HG02840 (cell line): ENCODE data around the gene MRLN.
"Not testable (repeated sequence)": the region's sequence is repeated elsewhere in the genome, so short reads cannot be mapped to it uniquely, and the experiment has no call there.

Source experiments
- ATAC-seq: cut with Tn5 transposase; IDR thresholded peaks from one replicate; pipeline ENCODE4 v1.9.1; 2021; ENCODE audit warnings: mild to moderate bottlenecking, moderate library complexity, moderate number of reproducible peaks; ENCODE audit not compliant: unreplicated experiment, low FRiP score

MRLN gene

DNA sequence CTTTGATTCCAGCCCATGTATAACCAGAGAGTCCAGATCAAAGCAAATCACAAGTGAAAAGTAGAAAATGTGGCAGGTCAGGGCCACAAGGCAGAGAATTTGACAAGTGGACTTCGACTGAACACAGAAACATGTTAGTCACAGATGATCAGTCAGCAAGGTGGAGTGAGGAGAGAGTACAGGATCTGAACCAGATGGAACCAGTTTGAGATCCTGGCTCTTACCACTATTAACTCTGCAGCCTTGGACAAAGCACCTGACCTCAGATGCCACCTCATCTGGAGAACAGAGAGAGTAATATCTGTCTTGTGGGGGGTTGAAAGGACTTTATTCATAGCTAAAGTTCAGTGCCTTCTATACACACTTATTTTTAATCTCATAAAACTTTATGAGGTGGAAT, 4.4 kb downstream of the MRLN start:
- no peak for ATAC-seq

DNA sequence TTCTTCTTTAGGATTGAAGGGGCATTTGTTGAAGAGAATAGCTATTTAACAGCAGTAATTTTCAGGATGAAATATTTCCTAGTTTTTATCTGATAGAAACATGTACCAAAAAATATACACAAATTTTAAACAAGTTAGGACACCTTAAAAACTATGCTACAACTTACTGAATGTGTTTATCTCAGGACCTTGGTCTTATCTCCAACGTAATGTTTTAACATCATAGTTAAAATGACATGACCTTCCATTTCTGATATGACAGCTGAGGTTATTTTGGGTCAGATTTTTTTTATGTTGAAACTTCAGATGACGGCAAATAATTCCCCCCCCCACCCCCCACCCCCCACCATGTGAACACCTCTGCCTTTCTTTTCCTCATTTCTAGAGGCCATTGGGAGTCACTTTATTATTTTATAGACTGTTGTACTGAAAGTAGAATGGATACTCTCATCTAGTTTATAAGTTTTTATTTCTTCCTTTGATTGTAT, 8.0 kb downstream of the MRLN start:
- no peak for ATAC-seq

DNA sequence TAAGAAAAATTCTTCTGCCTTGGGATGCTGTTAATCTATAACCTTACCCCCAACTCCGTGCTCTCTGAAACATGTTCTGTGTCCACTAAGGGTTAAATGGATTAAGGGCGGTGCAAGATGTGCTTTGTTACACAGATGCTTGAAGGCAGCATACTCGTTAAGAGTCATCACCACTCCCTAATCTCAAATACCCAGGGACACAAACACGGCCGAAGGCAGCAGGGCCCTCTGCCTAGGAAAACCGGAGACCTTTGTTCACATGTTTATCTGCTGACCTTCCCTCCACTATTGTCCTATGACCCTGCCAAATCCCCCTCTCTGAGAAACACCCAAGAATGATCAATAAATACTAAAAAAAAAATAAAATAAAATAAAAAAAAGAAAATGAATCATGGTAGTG, 8.5 kb downstream of the MRLN start:
- ATAC-seq: not testable (repeated sequence)

DNA sequence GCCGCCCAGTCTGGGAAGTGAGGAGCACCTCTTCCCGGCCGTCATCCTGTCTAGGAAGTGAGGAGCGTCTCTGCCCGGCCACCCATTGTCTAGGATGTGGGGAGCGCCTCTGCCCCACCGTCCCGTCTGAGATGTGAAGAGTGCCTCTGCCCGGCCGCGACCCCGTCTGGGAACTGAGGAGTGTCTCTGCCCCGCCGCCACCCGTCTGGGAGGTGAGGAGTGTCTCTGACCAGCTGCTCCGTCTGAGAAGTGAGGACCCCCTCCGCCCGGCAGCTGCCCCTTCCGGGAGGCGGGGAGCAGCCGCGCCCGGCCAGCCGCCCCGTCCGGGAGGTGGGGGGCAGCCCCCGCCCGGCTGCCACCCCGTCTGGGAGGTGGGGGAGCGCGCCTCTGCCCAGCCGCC, 9.1 kb downstream of the MRLN start:
- not testable (repeated sequence) for ATAC-seq

DNA sequence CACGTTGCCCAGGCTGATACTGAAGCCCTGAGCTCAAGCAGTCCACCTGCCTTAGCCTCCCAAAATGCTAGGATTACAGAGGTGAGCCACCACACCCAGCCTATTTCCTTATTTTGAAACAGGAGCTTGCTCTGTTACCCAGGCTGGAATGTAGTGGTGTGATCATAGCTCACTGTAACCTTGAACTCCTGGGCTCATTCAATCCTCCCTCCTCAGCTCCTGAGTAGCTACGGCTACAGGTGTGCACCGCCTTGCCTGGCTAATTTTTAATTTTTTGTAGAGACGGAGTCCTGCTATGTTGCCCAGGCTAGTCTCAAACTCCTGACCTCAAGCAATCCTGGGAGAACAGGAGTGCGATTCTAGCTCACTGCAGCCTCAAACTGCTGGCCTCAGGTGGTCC, 11.7 kb downstream of the MRLN start:
- no peak for ATAC-seq

DNA sequence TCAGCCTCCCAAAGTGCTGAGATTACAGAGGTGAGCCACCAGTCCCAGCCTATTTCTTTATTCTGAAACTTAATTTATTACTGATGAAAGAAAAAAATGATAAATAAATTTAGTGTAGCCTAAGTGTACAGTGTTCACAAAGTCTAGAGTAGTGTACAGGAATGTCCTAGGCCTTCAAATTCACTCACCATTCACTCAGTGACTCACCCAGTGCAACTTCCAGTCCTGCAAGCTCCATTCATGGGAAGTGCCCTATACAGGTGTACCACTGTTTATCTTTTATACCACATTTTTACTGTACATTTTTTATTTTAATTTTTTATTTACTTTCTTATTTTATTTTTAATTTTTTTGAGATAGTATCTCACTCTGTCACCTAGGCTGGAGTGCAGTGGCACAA, 12.2 kb downstream of the MRLN start:
- ATAC-seq: no peak

DNA sequence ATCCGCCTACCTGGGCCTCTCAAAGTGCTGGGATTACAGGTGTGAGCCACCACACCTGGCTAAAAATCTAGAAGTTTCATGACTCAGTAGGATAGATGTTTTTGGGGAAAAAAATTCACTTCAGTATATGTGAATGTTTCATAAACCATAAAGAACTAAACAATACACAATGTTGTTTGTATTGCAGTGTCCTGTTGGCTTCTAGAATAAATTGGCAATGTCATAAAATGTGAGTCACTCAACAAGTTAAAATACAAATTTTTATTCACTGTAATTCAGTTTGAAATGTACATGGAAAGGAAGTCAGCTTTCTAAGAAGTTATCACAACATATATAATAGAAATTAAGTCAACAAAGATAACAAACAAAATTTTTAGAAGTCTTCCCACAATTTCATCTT, 16.5 kb downstream of the MRLN start:
- ATAC-seq: no peak

DNA sequence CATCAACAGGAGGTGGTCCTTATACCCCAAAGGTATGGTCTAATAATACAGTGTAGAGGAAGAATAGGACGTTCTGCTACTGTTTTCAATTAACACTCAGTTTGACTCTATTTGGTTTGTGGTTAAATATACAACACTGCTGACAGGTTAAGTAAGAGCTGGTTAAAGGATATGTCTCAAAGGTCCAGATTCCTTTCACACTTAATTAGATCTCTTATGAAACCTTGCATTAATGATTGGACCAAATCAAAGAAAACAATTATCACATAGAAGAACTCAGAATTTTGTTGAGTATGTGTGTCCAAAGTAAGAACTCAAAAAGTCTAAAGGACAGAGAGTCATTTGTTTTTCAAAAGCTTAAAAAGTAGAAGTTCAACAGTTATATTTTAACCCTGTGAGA, 18.0 kb downstream of the MRLN start:
- no peak for ATAC-seq

DNA sequence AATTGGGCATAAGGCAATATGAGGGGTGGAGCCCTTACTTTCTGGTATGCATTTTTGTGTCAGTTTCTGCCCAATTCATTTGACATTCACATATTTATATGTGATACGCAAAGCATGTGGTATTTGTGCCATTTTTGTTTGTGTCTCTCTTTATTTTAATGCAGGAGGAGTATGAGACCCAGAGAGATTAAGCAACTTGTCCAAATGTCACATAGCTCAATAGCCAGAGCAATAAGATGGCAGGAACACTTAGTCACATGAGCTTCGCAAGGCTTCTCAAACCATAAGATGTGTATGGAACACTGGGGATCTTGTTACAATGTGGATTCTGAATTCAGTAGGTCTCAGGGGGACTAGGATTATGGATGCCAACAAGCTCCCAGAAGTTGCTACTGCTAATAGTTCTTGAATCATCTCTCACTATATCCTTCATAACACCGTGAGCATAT, 19.2 kb downstream of the MRLN start:
- no peak for ATAC-seq

DNA sequence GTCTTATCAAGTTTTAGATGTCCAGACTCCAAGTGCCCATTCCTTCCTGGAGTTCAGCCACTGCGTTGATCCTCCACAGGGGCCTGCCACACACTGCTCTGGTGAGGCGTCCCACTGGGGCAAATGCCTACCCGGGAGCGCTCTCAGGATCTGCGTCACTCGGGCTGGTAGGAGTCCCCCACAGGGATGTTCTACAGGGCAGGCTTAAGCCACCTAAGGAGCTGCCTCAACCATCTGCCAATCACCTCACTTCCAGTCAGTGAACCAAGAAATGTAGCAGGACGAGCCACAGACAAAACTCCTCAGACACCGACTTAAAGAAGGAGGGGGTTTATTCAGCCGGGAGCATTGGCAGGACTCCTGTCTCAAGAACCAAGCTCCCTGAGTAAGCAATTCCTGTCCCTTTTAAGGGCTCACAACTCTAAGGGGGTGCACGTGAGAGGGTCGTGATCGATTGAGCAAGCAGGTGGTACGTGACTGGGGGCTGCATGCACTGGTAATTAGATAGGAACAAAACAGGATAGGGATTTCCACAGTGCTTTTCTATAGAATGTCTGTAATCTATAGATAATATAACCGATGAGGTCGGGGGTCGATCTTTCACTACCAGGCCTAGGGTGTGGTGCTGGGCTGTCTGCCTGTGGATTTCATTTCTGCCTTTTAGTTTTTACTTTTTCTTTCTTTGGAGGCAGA, 19.8 kb downstream of the MRLN start:
- not testable (repeated sequence) for ATAC-seq

DNA sequence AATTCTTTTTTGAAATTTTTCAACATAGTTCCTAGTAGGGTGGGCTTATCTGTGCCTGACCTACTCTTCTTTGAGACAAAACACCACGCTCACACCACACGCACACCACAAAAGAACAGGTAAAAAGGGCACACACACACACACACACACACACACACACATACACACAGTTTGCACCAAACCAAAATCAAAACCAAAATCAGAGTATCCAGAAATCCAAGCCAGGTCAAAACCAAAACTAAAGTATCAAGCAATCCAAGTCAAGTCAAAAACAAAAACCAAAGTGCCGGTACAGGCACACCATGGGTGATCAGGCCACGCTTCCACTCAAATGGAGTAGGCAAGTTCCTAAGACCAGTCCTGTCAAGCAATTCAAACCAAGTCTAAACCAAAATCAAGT, 20.4 kb downstream of the MRLN start:
- not testable (repeated sequence) for ATAC-seq

DNA sequence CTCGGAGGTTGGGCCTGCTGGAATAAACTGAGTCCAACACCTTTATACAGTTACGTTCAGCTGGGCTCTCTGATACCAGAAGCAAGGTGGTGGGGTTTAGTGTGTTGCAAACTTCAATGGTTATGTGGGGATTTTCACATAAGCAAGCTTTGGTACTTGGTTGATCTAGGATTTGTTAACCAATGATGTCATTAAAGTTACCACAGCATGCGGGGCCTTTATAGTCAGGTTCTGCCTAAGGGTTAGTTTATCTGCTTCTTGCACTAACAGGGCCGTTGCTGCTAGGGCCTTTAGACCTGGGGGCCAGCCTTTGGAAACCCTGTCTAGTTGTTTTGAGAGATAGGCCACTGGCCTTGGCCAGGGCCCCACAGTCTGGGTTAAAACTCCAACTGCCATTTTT, 24.1 kb downstream of the MRLN start:
- not testable (repeated sequence) for ATAC-seq

DNA sequence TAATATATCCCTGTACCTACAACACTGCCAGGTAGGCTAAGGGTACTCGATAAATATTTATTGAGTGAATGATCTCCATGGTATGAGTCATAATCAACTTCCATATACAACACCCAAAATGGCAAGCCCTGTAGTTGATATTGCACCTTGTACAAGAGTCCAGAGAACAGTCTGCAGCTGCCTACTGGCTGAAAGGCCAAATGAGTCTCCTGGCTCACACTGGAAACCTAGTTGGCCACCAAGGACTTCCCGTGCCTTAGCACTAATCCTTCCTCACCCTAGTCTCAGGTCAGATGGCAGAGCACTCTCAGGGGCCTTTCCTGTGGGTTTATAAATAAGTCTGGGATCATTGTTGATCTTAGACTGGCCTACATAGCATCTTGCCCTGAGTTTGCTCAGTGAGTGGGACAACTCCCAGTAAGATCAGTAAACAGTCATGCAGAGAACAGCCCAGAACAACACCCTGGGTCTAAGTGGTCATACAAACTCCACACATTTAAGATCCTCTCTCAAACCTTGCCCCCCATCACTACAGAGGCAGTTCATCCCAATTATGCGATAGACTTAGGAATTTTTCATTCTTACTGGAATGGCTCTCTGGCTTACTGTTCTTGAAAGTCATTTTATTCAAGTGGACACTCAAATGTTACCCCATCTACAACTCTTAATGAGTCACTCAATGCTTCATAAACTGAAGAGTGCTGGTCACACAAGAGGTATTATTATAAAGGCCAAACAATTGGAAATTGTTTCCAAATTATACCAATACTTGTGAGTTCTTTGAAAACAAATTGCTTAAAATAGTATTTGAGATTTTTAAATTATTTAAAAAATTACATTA, 28.9 kb downstream of the MRLN start:
- ATAC-seq: no peak

DNA sequence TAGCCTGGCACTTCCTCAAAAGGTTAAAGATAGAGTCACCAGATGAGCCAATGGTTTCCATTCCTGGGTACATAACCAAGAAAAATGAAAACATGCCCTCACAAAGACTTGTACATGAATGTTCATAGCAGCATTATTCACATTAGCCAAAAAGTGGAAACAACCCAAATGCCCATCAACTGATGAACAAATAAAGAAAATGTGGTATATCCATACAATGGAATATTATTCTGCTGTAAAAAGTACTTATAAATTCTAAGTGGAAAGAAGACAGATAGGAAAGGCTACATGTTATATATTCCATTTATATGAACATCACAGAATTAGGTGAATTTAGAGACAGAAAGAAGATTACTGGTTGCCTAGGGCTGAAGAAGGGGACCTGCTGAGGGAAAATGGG, 32.9 kb downstream of the MRLN start:
- ATAC-seq: no peak

DNA sequence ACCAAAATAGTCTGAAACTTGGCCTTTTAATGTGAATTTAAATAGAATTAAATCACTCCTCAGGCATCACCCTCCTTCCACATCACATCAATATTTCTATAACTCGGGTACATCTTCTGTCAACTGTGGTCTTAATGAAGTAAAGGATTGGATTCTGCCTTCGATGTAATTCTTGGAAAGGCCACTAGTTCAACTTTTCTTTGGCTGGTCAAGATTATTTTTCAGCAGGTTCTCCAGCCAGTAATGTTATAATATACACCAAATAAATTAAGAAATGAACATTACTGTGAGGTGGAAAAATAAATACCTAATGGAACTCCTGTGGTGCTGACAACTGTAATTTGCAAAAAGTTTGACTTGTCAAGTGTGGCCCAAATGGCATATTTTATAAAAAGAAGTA, 33.9 kb downstream of the MRLN start:
- no peak for ATAC-seq

DNA sequence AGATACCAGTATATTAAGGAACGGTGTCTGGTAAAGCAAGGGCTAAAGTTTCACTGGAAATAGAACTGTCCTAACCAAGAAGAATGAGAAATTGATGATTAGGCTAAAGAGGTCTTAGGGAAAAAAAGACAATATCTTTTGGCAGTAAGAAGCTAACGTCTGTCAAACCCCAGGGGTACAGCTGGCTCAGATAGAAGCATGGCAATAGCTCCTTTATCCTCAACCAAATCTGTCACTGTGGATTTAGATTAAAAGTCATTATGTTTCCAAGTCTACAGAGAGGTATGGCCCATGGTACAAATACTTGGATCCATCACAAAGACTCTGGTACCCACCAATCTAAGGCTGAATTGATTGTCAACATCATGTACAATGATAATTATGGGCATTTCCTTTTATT, 35.0 kb downstream of the MRLN start:
- ATAC-seq: no peak

DNA sequence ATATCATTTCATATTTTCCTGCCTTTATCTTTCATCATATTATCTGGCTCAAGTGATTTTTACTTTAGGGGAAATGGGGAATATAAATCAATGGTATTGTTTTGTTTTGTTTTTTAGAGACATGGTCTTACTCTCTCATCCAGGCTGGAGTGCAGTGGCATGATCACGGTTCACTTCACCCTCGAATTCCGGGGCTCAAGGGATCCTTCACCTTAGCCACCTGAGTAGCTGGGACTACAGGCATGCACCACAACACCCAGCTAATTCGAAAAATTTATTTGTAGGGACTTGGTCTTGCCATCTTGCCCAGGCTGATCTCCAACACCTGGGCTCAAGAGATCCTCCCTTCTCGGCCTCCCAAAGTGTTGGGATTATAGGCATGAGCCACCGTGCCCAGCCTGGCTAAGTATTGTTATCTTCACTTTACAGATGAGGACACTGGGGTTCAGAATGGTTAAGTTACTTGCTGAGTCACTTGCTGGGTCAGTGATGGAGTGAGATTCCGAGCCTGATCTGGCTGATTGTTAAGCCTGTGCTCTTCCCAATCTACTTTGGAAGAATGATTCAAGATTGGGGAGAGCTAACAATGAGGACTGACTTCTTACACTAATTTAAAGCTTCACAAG, 39.9 kb downstream of the MRLN start:
- ATAC-seq: no peak

DNA sequence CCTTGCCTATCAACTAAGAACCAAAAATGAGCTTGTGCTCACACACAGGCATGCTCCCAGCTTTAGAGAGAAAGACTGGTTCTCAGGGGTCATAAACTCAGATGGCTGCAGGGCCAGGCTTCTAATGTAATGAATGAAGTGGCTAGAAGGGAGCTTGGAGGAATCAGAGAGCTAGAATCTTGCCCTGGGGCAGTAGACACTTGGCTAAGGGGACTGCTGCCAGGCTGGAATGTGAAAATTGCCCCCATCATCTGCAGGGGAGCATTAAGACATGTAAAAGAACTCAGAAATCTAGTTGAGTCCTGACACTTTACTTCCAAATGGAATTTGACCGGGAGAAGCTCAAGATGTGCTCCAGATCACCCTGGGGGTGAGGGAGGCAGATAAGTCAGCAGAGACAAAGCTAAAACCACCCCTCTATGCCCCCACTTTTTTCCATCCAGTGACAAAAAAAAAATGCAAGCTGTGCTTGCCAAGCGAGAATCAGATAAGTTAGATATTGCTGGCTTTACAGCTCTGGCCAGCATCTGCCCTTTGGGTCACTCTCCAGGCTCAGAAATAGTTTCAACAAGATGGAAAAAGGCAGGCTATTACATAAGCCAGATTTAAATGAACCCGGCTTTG, 41.3 kb downstream of the MRLN start:
- ATAC-seq: no peak

DNA sequence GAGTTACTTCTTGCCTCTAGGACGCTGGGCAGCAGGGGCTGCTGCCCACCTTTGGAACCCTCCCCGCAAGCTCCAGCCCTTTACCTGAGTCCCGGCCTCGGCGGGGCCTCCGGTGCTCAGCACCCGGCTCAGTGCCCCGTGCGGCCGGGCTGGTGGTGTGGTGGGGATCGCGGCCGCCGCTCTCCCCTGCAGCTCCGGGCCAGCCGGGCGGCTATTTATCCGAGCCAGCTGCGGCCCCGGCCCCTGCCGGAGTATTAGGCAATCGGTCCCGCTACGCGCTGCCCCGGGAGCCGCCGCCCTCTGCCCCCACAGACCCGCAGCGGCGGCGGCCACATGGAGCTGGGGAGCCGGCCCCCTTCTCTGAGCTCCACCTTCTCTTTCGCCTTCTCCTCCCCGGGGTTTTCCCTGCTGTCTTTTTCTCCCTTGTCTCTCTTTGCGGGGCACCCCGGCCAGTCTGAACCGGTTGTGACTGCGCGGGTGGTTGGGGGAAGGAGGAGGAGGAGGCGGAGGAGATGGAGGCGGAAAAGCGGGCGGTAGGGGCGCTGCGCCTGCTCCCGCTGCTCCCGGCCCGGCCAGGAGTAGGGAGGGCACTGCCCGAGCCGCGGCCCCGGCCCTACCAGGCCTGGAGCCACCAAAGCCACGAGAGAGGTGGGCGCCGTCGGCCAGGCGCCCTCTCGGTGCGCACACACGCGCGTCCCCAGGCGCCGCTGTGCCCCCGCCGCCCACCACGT, 43.7 kb downstream of the MRLN start, which contains the start of gene SLC16A9:
TSS of gene SLC16A9 (minus strand) at position 456 of the 731 bp plus-strand sequence. CDS start 25,559 bp downstream, outside the sequence.
- ATAC-seq: peak; percentile 80

DNA sequence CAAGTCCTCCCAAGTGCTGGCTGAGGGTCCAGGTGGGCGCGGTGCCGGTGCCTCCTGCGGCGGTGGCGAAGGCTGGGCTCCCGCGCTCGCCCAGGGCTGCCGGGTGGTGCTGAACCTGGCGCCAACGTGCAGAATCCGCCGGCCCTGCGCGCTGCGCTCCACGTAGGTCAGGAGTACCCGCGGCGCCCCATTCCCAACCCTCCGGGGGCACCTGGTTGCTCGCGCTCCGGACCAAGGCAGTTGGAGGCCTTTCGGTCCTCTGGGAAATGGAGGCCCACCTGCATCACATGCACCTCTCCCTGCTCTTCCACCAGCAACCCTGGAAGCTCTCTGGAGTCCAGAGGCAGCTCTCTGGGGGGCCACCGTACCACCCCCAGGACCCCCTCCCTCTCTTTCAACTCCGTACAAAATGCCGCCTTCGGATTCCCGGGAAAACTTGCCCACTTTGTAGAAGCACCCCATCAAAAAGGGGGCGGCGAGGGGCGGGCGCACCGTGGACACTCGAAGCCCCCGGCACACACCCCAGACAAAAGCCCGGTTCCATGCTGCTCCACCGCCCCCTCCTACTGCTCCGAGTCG, 44.4 kb downstream of the MRLN start:
- peak; percentile 23 for ATAC-seq
